ENCODE results near the gene TTC7B.

Gene TTC7B

GRCh38 chr14:90816681-90817436 lies 629 bp upstream of the TTC7B start:
- Histone ChIP-seq H3K36me3 (ENCODE audit: control insufficient read depth, insufficient read depth, low read length) (no peaks in the 10 kb centered on the region), H3K4me3 (ENCODE audit: insufficient read depth, low read depth, low read length) (peak overlapping the region; percentile 13), H3K27ac (ENCODE audit: insufficient read depth, low read depth, low read length, poor library complexity, severe bottlenecking) (no peak overlapping the region), H3K9me3 (ENCODE audit: control insufficient read depth, low read length) (no peaks in the 10 kb centered on the region), H3K27me3 (ENCODE audit: control insufficient read depth, insufficient read depth, low read length, poor library complexity, severe bottlenecking) (peaks cover 15% of the 10 kb centered on the region), H3K4me1 (ENCODE audit: control insufficient read depth, insufficient read depth, low read length) (peaks cover 12% of the 10 kb centered on the region)
- WGBS, 2 experiments = 49 to 51% methylated on average over 16 of the region's 16 CpGs

- H3K27me3 ChIP-seq (ENCODE audit: control insufficient read depth, insufficient read depth, low read length, poor library complexity, severe bottlenecking) = peaks cover 15% of the 10 kb centered on the region
- no peaks in the 10 kb centered on the region for H3K9me3 ChIP-seq (ENCODE audit: control insufficient read depth, low read length)
- 57 to 61% methylated on average over 5 of the region's 5 CpGs for WGBS, 2 experiments
- H3K4me3 ChIP-seq (ENCODE audit: insufficient read depth, low read depth, low read length) = peak overlapping the region; percentile 50
- no peak overlapping the region for H3K27ac ChIP-seq (ENCODE audit: insufficient read depth, low read depth, low read length, poor library complexity, severe bottlenecking)
- peaks cover 16% of the 10 kb centered on the region for H3K4me1 ChIP-seq (ENCODE audit: control insufficient read depth, insufficient read depth, low read length)
- no peaks in the 10 kb centered on the region for H3K36me3 ChIP-seq (ENCODE audit: control insufficient read depth, insufficient read depth, low read length)
Measured at GRCh38 chr14:90815572-90815821, 733 bp downstream of the TTC7B start.

GRCh38 chr14:90814806-90815571 lies 1.2 kb downstream of the TTC7B start:
- Histone ChIP-seq H3K27me3 (ENCODE audit: control insufficient read depth, insufficient read depth, low read length, poor library complexity, severe bottlenecking) (peaks cover 15% of the 10 kb centered on the region), H3K27ac (ENCODE audit: insufficient read depth, low read depth, low read length, poor library complexity, severe bottlenecking) (no peak overlapping the region), H3K9me3 (ENCODE audit: control insufficient read depth, low read length) (no peaks in the 10 kb centered on the region), H3K4me3 (ENCODE audit: insufficient read depth, low read depth, low read length) (peak overlapping the region; percentile 50), H3K36me3 (ENCODE audit: control insufficient read depth, insufficient read depth, low read length) (no peaks in the 10 kb centered on the region), H3K4me1 (ENCODE audit: control insufficient read depth, insufficient read depth, low read length) (peaks cover 16% of the 10 kb centered on the region)
- 87% methylated on average over 13 of the region's 13 CpGs for WGBS, 2 experiments

GRCh38 chr14:90813442-90813841 lies 2.8 kb downstream of the TTC7B start:
- peaks cover 16% of the 10 kb centered on the region for H3K4me1 ChIP-seq (ENCODE audit: control insufficient read depth, insufficient read depth, low read length)
- no peaks in the 10 kb centered on the region for H3K9me3 ChIP-seq (ENCODE audit: control insufficient read depth, low read length)
- WGBS, 2 experiments = 88 to 91% methylated on average over 5 of the region's 5 CpGs
- peaks cover 15% of the 10 kb centered on the region for H3K27me3 ChIP-seq (ENCODE audit: control insufficient read depth, insufficient read depth, low read length, poor library complexity, severe bottlenecking)
- H3K36me3 ChIP-seq (ENCODE audit: control insufficient read depth, insufficient read depth, low read length) = no peaks in the 10 kb centered on the region
- no peak overlapping the region for H3K27ac ChIP-seq (ENCODE audit: insufficient read depth, low read depth, low read length, poor library complexity, severe bottlenecking)
- no peak overlapping the region for H3K4me3 ChIP-seq (ENCODE audit: insufficient read depth, low read depth, low read length)

- Histone ChIP-seq H3K4me3 (ENCODE audit: insufficient read depth, low read depth, low read length) (no peak overlapping the region), H3K27me3 (ENCODE audit: control insufficient read depth, insufficient read depth, low read length, poor library complexity, severe bottlenecking) (peaks cover 14% of the 10 kb centered on the region), H3K9me3 (ENCODE audit: control insufficient read depth, low read length) (no peaks in the 10 kb centered on the region), H3K27ac (ENCODE audit: insufficient read depth, low read depth, low read length, poor library complexity, severe bottlenecking) (no peak overlapping the region), H3K4me1 (ENCODE audit: control insufficient read depth, insufficient read depth, low read length) (peaks cover 16% of the 10 kb centered on the region), H3K36me3 (ENCODE audit: control insufficient read depth, insufficient read depth, low read length) (no peaks in the 10 kb centered on the region)
- 94 to 95% methylated on average over 5 of the region's 5 CpGs for WGBS, 2 experiments
Measured at GRCh38 chr14:90812109-90812508, 4.1 kb downstream of the TTC7B start.

- H3K27ac ChIP-seq (ENCODE audit: insufficient read depth, low read depth, low read length, poor library complexity, severe bottlenecking) = no peak overlapping the region
- H3K4me1 ChIP-seq (ENCODE audit: control insufficient read depth, insufficient read depth, low read length) = peaks cover 13% of the 10 kb centered on the region
- no peak overlapping the region for H3K4me3 ChIP-seq (ENCODE audit: insufficient read depth, low read depth, low read length)
- H3K27me3 ChIP-seq (ENCODE audit: control insufficient read depth, insufficient read depth, low read length, poor library complexity, severe bottlenecking) = peaks cover 9% of the 10 kb centered on the region
- WGBS, 2 experiments = 69 to 81% methylated on average over 10 of the region's 10 CpGs
- H3K36me3 ChIP-seq (ENCODE audit: control insufficient read depth, insufficient read depth, low read length) = no peaks in the 10 kb centered on the region
- no peaks in the 10 kb centered on the region for H3K9me3 ChIP-seq (ENCODE audit: control insufficient read depth, low read length)
Measured at GRCh38 chr14:90811641-90812040, 4.6 kb downstream of the TTC7B start.

GRCh38 chr14:90810806-90811205 lies 5.4 kb downstream of the TTC7B start:
- WGBS, 2 experiments = 88 to 92% methylated on average over 5 of the region's 5 CpGs
- peaks cover 9% of the 10 kb centered on the region for H3K27me3 ChIP-seq (ENCODE audit: control insufficient read depth, insufficient read depth, low read length, poor library complexity, severe bottlenecking)
- H3K4me1 ChIP-seq (ENCODE audit: control insufficient read depth, insufficient read depth, low read length) = peaks cover 11% of the 10 kb centered on the region
- no peaks in the 10 kb centered on the region for H3K9me3 ChIP-seq (ENCODE audit: control insufficient read depth, low read length)
- H3K27ac ChIP-seq (ENCODE audit: insufficient read depth, low read depth, low read length, poor library complexity, severe bottlenecking) = no peak overlapping the region
- H3K4me3 ChIP-seq (ENCODE audit: insufficient read depth, low read depth, low read length) = no peak overlapping the region
- H3K36me3 ChIP-seq (ENCODE audit: control insufficient read depth, insufficient read depth, low read length) = no peaks in the 10 kb centered on the region

GRCh38 chr14:90809530-90810312 lies 6.5 kb downstream of the TTC7B start:
- no peaks in the 10 kb centered on the region for H3K36me3 ChIP-seq (ENCODE audit: control insufficient read depth, insufficient read depth, low read length)
- peaks cover 13% of the 10 kb centered on the region for H3K4me1 ChIP-seq (ENCODE audit: control insufficient read depth, insufficient read depth, low read length)
- H3K4me3 ChIP-seq (ENCODE audit: insufficient read depth, low read depth, low read length) = no peak overlapping the region

GRCh38 chr14:90808759-90809529 lies 7.3 kb downstream of the TTC7B start:
- H3K4me3 ChIP-seq (ENCODE audit: insufficient read depth, low read depth, low read length) = no peak overlapping the region
- H3K4me1 ChIP-seq (ENCODE audit: control insufficient read depth, insufficient read depth, low read length) = peaks cover 12% of the 10 kb centered on the region
- no peak overlapping the region for H3K27ac ChIP-seq (ENCODE audit: insufficient read depth, low read depth, low read length, poor library complexity, severe bottlenecking)
- no peaks in the 10 kb centered on the region for H3K9me3 ChIP-seq (ENCODE audit: control insufficient read depth, low read length)
- H3K27me3 ChIP-seq (ENCODE audit: control insufficient read depth, insufficient read depth, low read length, poor library complexity, severe bottlenecking) = no peaks in the 10 kb centered on the region
- H3K36me3 ChIP-seq (ENCODE audit: control insufficient read depth, insufficient read depth, low read length) = no peaks in the 10 kb centered on the region
- WGBS, 2 experiments = 88 to 92% methylated on average over 15 of the region's 15 CpGs

More at GRCh38 chr14:90809530-90810312, 6.5 kb downstream of the TTC7B start:
- 93 to 96% methylated on average over 7 of the region's 7 CpGs for WGBS, 2 experiments
- Histone ChIP-seq H3K27me3 (ENCODE audit: control insufficient read depth, insufficient read depth, low read length, poor library complexity, severe bottlenecking) (no peaks in the 10 kb centered on the region), H3K9me3 (ENCODE audit: control insufficient read depth, low read length) (no peaks in the 10 kb centered on the region), H3K27ac (ENCODE audit: insufficient read depth, low read depth, low read length, poor library complexity, severe bottlenecking) (no peak overlapping the region)
